ENCODE measurements around the gene MYMK.

MYMK gene

DNA sequence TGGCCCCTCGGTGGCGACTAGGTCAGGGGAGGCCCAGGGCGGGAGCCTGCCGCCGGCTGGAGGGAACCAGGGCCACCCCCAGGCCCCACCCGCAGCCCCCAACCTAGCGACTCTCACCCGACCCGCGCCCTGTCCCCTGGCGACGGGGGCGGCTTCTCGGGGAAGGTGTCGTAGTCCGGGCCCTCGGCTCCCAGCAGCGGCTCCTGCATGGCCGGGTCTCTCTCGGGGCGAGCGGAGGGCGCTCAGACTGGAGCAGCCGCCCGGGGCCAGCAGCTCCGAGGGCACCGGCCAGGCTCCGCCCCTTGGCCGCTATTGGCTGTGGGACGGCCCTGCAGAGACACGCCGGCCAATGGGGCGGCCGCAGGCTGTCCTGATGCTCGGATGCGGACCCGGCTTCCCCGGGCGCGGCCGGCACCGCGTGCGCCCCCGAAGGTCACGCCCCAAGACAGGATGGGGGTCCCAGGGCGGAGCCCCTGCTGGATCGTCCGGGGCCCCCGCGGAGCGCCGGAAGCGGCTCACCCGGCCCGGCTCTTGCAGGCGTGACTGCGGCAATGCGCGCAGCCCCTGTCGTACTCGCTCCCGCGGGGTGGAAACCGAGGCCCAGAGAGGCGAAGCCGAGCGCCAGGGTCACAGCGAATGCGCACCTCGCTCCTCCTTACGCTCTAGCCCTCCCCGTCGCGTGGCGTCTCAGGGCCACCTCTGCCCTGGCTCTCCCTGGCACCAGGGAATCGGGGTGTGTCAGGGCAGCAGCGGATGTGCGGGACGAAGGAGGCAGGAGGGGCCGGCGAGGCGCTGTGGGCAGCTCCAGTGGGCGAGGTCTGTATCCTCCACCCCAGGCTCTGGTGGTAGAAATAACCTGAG is 45.7 kb downstream of the MYMK start, which contains the start of gene SLC2A6:
SLC2A6 (minus strand) TSS at position 249 of the 861 bp plus-strand sequence; CDS start at position 209, 40 bp downstream.
- DNase-seq: peak; percentile 74

- no peak for DNase-seq
These were observed 46.5 kb downstream of the MYMK start for GRCh38 chr9:133477992-133478850.

GRCh38 chr9:133477461-133477860 is 47.3 kb downstream of the MYMK start:
- DNase-seq: no peak

- no peak for DNase-seq
These were observed 47.8 kb downstream of the MYMK start for GRCh38 chr9:133476941-133477340.

DNA sequence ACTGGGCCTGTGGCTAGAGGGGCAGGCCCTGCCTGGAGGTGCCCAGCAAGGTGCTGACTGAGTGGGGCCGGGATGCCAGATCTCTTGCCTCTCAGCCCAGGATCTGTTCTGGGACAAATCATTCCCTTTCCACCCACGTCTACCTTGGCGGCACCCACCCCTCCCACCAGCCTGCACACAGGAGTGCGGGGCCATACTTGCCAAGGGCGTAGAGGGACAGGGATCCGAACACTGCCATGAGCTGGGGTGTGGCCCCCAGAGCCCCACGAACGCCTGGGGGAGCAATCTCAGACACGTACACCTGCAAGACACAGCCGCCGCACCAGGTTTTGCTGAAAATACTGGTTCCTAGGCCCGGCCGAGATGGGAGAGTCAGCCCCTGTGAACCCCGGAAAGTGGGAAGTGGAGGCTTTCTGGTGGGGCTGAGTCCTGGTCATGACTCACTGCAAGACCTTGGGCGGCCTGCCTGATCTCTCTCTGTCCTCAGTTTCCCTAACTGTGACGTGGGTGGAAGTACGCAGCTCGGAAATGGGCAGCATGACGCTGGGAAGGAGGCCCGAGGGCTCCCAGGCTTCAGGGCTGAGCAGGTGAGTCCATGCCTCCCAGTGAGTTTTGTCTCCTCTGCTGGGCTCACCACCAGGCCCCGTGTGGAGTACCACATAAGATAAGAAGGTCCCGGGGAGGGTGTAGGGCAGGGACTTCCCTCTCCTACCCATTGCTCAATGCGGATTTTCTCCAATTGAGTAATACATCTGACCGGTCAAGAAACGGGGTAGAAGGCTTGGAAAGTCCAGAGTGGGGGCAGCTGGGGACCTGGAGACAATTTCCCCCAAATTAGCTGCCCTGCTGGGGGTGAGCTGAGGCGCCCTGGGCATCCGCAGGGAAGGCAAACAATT is 48.5 kb downstream of the MYMK start:
- no peak for DNase-seq

DNA sequence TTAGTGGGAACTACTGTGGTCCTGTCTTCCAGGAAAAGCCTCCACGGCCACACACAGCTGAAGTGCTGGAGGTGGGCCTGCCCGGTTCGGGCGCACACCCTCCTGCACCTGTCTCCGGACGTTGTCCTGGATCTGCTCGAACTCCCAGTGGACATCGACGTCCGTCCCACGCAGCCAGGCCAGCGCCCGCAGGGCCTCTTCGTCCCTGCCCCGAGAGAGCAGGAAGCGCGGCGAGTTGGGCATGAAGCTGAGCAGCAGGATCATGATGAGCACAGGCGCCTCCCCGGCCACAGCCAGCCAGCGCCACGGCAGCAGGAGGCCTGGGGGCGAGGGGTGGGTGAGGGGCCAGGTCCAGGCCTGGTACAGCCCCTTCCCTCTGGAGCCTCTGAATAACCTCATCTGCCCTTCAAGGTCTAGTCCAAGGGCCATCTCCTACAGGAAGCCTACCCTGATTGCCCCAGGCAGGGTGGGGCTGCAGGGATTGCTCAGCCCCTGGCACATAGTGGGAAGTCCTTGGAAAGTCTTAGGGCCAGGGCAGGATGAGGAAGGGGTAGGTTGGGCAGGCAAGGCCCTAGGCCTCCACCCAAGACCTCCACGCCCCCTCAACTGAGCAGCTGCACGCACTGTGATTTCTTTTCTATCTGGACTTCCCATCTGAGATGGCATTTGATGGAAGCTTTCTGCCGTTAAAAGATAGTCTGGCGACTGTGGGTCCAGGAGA is 49.3 kb downstream of the MYMK start:
- no peak for DNase-seq

- DNase-seq: no peak
These were observed 49.9 kb downstream of the MYMK start for GRCh38 chr9:133474853-133475252.

GRCh38 chr9:133474215-133474614 is 50.5 kb downstream of the MYMK start:
- DNase-seq: no peak

- no peak for DNase-seq
These were observed 51.0 kb downstream of the MYMK start for GRCh38 chr9:133473743-133474142.

DNA sequence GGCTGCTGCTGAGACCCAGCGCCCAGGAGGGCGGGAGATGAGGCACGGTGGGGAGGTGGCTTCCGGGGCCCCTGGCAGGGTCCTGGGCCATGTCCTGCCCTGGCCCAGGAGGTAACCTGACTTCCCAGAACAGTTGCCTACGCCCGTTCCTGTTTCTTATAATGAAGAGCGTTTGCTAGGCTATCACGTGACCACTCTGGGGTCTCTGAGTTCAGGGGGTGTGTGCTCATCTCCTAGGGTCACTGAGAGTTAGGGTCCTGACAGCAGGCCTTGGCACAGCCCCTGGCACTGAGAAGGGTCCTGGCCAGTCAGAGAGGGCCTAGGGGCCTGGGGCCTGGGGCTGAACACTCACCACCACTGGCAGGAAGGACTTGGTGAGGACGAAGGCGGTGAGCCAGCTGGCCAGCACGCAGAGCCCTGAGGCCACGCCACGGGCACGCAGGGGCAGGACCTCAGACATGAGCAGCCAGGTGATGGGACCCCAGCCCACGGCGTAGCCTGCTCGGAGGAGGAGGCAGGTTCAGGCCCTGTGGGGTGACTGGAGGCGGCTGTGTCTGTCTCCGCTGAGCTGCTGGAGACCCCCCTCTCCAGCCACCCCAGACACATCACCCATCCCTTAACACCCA is 51.9 kb downstream of the MYMK start:
- DNase-seq: no peak

GRCh38 chr9:133472277-133472645 is 52.5 kb downstream of the MYMK start:
- DNase-seq: no peak

- no peak for DNase-seq
These were observed 53.0 kb downstream of the MYMK start for GRCh38 chr9:133471551-133472276.

GRCh38 chr9:133470988-133471387 is 53.8 kb downstream of the MYMK start:
- DNase-seq: no peak

DNA sequence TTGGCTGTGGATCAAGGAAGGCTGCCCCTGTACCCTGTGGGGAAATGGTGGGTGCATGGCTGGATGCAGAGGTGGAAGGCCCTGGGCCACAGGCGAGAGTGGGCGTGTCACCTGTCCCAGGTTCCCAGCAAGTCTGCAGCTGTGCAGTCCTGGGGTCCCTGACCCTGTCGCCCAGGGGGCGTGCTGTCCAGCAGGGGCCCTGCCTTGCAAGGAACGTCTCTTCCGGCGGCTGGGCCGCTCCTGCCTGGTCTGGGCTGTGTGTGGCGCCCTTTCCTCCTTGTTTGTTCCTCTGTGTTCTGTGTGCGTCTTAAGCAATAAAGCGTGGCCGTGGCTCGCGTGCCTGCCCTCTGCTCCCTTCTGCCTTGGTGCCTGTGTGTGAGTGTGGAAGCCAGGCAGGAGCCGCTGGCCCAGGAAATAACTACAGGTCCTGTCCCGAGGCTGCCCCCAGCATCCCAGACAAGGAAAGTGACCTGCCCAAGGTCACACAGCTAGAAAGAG is 54.3 kb downstream of the MYMK start:
- DNase-seq: no peak

DNA sequence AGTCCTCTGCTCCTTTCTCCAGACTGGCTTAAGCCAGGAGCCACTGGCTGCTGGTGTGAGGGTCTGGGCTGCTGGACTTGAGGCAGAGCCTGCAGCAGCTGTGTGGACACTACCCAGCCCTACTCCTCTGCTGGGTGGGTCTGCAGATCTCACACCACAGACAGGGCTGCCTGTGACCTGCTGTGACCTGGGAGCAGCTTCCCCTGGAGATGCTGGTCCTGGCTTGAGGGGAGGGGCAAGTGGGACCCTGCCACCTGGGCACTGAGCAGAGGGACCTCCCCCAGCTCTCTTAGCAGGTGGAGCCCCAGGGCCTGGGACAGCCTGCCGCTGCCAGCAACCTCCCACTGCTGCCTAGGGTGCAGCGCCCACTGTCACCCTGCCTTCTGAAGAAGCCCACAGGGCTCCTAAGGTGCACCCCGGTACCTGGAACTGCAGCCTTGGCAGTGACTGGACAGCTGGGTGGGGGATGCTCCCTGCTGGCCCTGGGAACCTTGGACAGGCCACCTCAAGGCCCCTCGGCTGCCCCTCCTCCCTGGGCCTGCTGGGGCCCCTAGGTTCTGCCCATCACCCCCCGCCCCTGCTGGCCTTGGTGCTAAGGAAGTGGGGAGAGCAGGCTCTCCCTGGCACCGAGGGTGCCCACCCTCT is 55.9 kb downstream of the MYMK start:
- DNase-seq: no peak

- no peak for DNase-seq
These were observed 56.4 kb downstream of the MYMK start for GRCh38 chr9:133468374-133468773.

DNA sequence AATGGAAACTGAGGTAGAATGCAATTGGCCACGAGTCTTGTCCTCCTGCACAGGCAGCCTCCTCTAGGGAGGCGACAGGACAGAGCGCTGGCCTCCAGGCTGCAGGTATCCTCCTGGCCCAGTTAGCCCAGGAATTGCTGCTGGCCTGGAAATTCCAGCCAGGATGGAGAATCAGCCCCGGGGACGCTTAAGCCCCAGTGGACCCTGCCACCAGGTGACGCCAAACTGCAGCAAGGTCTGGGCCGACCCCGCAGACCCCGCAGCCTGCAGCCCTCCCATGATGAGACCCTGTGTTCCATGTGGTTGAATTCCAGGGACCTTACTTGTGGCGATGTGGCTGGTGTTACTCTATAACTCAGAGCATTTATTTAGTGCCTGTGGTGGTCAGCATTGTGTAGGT is 57.7 kb downstream of the MYMK start:
- no peak for DNase-seq

DNA sequence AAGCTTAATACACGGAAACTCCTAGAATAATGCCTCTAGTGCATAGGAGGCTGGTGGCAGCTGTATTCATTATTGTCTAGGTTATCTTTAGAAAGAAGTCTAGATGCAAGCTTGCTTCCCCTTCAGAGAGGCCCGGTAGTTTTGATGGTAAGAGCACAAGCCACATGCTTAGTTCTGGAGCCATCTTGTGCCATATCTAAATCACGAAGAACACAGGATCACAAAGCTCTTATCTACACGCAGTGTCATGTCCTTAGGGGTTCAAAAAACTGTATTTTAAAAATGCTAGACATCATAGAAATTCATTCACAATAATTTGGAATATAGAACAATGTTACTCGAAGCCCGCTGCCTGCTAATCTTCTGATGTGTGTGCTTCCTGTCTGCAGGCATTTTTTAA is 58.8 kb downstream of the MYMK start:
- no peak for DNase-seq

DNA sequence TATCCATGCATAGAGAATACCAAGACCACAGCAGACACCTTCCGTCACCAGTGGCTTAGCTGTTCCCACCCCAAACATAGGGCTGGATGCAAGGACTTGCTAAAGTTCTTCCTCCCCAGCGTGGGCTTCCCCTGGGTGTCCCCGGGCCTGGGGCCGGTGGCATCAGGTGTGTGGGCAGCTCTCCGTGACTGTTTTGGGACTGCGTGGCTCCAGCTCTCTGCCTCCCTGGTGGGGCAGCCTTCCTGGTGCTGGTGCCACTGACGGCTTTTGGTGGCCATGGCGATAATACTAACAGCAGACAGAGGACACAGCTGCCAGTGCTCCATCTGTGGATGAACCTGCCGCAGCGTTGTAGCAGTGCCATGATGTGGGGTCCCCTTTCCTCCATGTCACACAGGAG is 60.1 kb downstream of the MYMK start:
- no peak for DNase-seq

Measured in T-helper 9 cell (primary cell).